ENCODE data around the gene ORM1.

ORM1 gene

GRCh38 chr9:114365194-114365593, 42.3 kb downstream of the ORM1 start:
- Histone ChIP-seq H3K4me3 (ENCODE audit: low read length in 2 of 2) (no peak overlapping the region), H3K27ac (ENCODE audit: low read depth in 2 of 2, low read length in 2 of 2) (peak overlapping the region in 1 of 2 donors; percentile 9), H3K27me3 (ENCODE audit: control insufficient read depth in 2 of 2, insufficient read depth in 2 of 2, low read length in 2 of 2) (no peaks in the 10 kb centered on the region), H3K9me3 (ENCODE audit: control insufficient read depth in 2 of 2, low read length in 2 of 2) (no peaks in the 10 kb centered on the region), H3K36me3 (ENCODE audit: control insufficient read depth in 2 of 2, insufficient read depth in 2 of 2, low read length in 2 of 2) (peaks cover 72 to 74% of the 10 kb centered on the region in 2 donors), H3K4me1 (ENCODE audit: control insufficient read depth in 2 of 2, insufficient read depth in 2 of 2, low read length in 2 of 2) (peaks cover 19 to 22% of the 10 kb centered on the region in 2 donors), H3K9ac (ENCODE audit: low read depth in 1 of 2, low read length in 2 of 2) (no peak overlapping the region)

DNA sequence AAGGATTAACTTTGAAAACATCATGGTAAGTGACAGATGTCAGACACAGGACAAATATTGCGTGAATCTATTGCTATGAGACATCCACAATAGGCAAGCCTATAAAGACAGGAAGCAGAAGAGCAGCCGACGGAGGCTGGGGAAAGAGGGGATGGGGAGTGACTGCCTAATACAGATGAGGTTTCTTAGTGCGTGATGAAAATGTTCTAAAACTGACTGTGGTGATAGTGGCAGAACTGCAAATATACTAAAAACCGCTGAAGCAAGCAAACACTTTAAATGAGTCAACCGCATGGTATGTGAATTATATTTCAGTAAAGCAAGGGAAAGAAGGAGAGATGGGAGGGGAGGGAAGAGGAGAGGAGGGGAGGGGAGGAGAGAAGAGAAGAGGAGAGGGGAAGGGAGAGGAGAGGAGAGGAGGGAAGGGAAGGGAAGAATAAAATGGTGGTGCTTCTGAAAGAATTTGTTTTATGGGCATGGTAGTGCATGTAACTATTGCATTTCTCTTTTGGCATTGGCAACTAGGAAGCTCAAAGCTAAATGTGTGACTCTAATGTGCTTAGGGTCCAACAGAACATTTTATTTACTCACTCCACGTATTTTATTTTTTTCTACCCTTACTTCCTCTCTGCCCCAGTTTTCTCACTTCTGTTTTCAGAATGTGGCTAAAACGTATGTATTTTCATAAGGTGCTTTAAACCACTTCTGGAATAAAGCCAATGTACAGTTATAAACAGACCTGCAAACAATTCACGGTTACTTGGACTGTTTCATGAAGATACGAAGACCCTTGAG, 43.6 kb downstream of the ORM1 start:
- H3K27me3 ChIP-seq (ENCODE audit: control insufficient read depth in 2 of 2, insufficient read depth in 2 of 2, low read length in 2 of 2) = no peaks in the 10 kb centered on the region
- no peak overlapping the region for H3K9ac ChIP-seq (ENCODE audit: low read depth in 1 of 2, low read length in 2 of 2)
- H3K4me1 ChIP-seq (ENCODE audit: control insufficient read depth in 2 of 2, insufficient read depth in 2 of 2, low read length in 2 of 2) = peaks cover 24 to 32% of the 10 kb centered on the region in 2 donors
- H3K9me3 ChIP-seq (ENCODE audit: control insufficient read depth in 2 of 2, low read length in 2 of 2) = no peaks in the 10 kb centered on the region
- H3K27ac ChIP-seq (ENCODE audit: low read depth in 2 of 2, low read length in 2 of 2) = peak overlapping the region; percentile 65 to 77
- peaks cover 65 to 69% of the 10 kb centered on the region in 2 donors for H3K36me3 ChIP-seq (ENCODE audit: control insufficient read depth in 2 of 2, insufficient read depth in 2 of 2, low read length in 2 of 2)
- no peak overlapping the region for H3K4me3 ChIP-seq (ENCODE audit: low read length in 2 of 2)

DNA sequence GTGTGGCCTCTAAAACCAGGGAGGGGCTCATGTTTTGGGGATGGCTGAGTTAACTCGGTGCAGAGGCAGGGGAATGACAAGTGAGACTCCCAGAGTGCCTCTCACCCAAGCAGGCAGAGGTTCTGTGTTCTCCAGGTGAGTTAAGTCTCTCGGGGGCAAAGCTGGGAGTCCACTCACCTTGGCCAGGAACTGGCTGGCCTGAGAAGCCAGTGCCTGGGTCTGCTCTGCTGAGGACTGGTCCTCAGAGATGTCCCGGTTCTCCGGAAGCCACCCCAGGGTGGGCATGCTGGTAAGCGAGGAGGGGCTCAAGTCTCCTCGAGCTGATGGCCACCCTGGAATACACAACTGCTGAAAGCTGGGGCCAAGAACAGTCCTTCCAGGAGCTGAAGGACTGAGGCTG, 44.5 kb downstream of the ORM1 start:
- no peaks in the 10 kb centered on the region for H3K9me3 ChIP-seq (ENCODE audit: control insufficient read depth in 2 of 2, low read length in 2 of 2)
- no peaks in the 10 kb centered on the region for H3K27me3 ChIP-seq (ENCODE audit: control insufficient read depth in 2 of 2, insufficient read depth in 2 of 2, low read length in 2 of 2)
- peak overlapping the region; percentile 65 to 77 for H3K27ac ChIP-seq (ENCODE audit: low read depth in 2 of 2, low read length in 2 of 2)
- H3K9ac ChIP-seq (ENCODE audit: low read depth in 1 of 2, low read length in 2 of 2) = peak overlapping the region; percentile 30 to 66
- peak overlapping the region in 1 of 2 donors; percentile 28 for H3K4me3 ChIP-seq (ENCODE audit: low read length in 2 of 2)
- peaks cover 25 to 40% of the 10 kb centered on the region in 2 donors for H3K4me1 ChIP-seq (ENCODE audit: control insufficient read depth in 2 of 2, insufficient read depth in 2 of 2, low read length in 2 of 2)
- peaks cover 64 to 67% of the 10 kb centered on the region in 2 donors for H3K36me3 ChIP-seq (ENCODE audit: control insufficient read depth in 2 of 2, insufficient read depth in 2 of 2, low read length in 2 of 2)

- Histone ChIP-seq H3K4me1 (ENCODE audit: control insufficient read depth in 2 of 2, insufficient read depth in 2 of 2, low read length in 2 of 2) (peaks cover 27 to 43% of the 10 kb centered on the region in 2 donors), H3K27ac (ENCODE audit: low read depth in 2 of 2, low read length in 2 of 2) (peak overlapping the region; percentile 65 to 77), H3K4me3 (ENCODE audit: low read length in 2 of 2) (no peak overlapping the region), H3K9me3 (ENCODE audit: control insufficient read depth in 2 of 2, low read length in 2 of 2) (no peaks in the 10 kb centered on the region), H3K36me3 (ENCODE audit: control insufficient read depth in 2 of 2, insufficient read depth in 2 of 2, low read length in 2 of 2) (peaks cover 61 to 64% of the 10 kb centered on the region in 2 donors), H3K27me3 (ENCODE audit: control insufficient read depth in 2 of 2, insufficient read depth in 2 of 2, low read length in 2 of 2) (no peaks in the 10 kb centered on the region), H3K9ac (ENCODE audit: low read depth in 1 of 2, low read length in 2 of 2) (peak overlapping the region in 1 of 2 donors; percentile 66)
These were observed 45.1 kb downstream of the ORM1 start for GRCh38 chr9:114367772-114368569.

GRCh38 chr9:114369216-114370130, 46.6 kb downstream of the ORM1 start:
- Histone ChIP-seq H3K4me1 (ENCODE audit: control insufficient read depth in 2 of 2, insufficient read depth in 2 of 2, low read length in 2 of 2) (peaks cover 27 to 45% of the 10 kb centered on the region in 2 donors), H3K4me3 (ENCODE audit: low read length in 2 of 2) (no peak overlapping the region), H3K27ac (ENCODE audit: low read depth in 2 of 2, low read length in 2 of 2) (peak overlapping the region in 1 of 2 donors; percentile 83), H3K36me3 (ENCODE audit: control insufficient read depth in 2 of 2, insufficient read depth in 2 of 2, low read length in 2 of 2) (peaks cover 49 to 56% of the 10 kb centered on the region in 2 donors), H3K27me3 (ENCODE audit: control insufficient read depth in 2 of 2, insufficient read depth in 2 of 2, low read length in 2 of 2) (no peaks in the 10 kb centered on the region), H3K9ac (ENCODE audit: low read depth in 1 of 2, low read length in 2 of 2) (no peak overlapping the region), H3K9me3 (ENCODE audit: control insufficient read depth in 2 of 2, low read length in 2 of 2) (no peaks in the 10 kb centered on the region)

DNA sequence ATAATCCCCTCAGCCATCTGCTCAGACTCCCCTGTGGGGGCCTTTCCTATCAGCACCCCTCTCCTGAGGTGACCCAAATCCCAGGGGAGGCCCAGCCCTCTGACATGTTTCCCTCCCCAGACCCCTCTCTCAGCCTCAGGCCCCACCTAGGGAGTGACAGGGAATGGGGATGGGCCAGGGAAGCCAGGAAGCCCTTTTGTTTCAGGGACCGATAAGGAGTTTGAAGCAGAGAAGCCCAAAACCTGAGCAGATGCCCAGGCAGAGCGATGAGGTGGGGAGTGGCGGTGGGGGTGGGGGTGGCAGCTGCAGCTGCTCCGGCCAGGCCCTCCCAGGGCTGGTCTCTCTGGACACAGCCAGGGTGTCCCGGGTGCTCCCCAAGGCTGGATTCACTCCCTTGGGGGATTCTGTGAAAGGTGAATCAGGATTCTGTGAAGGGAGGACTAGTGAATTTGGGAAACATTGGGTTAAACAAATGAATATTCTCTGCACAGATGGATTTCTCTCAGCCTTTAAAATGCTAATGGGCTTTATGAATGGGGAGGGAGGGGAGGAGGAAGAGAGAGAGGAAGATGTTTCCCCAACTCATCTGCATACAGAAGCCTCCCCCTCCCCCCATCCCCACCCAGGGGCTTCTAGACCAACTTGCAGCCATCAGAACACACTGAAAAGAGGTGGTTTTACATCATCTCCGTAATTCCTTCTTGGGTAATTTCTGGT, 47.5 kb downstream of the ORM1 start:
- no peaks in the 10 kb centered on the region for H3K9me3 ChIP-seq (ENCODE audit: control insufficient read depth in 2 of 2, low read length in 2 of 2)
- H3K4me1 ChIP-seq (ENCODE audit: control insufficient read depth in 2 of 2, insufficient read depth in 2 of 2, low read length in 2 of 2) = peaks cover 27 to 45% of the 10 kb centered on the region in 2 donors
- no peak overlapping the region for H3K4me3 ChIP-seq (ENCODE audit: low read length in 2 of 2)
- H3K9ac ChIP-seq (ENCODE audit: low read depth in 1 of 2, low read length in 2 of 2) = no peak overlapping the region
- no peaks in the 10 kb centered on the region for H3K27me3 ChIP-seq (ENCODE audit: control insufficient read depth in 2 of 2, insufficient read depth in 2 of 2, low read length in 2 of 2)
- peak overlapping the region in 1 of 2 donors; percentile 83 for H3K27ac ChIP-seq (ENCODE audit: low read depth in 2 of 2, low read length in 2 of 2)
- peaks cover 41 to 56% of the 10 kb centered on the region in 2 donors for H3K36me3 ChIP-seq (ENCODE audit: control insufficient read depth in 2 of 2, insufficient read depth in 2 of 2, low read length in 2 of 2)

DNA sequence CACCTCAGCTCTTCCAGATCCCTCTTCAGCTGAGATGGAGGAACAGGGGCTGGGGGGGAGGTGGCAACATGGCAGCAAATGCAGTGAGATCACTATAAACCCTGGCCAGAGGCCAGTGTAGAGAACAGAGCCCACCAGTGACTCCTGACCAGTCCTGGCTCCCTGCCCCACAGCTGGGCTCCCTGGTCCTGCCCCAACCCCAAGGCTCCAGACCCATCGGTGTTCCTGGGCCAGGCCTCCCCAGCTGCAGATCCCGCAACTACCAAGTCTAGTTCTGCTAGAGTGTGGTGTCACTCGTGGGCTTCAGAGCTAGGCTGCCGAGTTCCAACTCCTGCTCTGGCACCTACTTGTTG, 48.0 kb downstream of the ORM1 start:
- Histone ChIP-seq H3K4me1 (ENCODE audit: control insufficient read depth in 2 of 2, insufficient read depth in 2 of 2, low read length in 2 of 2) (peaks cover 23 to 43% of the 10 kb centered on the region in 2 donors), H3K27ac (ENCODE audit: low read depth in 2 of 2, low read length in 2 of 2) (peak overlapping the region; percentile 65 to 83), H3K4me3 (ENCODE audit: low read length in 2 of 2) (no peak overlapping the region), H3K27me3 (ENCODE audit: control insufficient read depth in 2 of 2, insufficient read depth in 2 of 2, low read length in 2 of 2) (no peaks in the 10 kb centered on the region), H3K36me3 (ENCODE audit: control insufficient read depth in 2 of 2, insufficient read depth in 2 of 2, low read length in 2 of 2) (peaks cover 41 to 59% of the 10 kb centered on the region in 2 donors), H3K9ac (ENCODE audit: low read depth in 1 of 2, low read length in 2 of 2) (no peak overlapping the region), H3K9me3 (ENCODE audit: control insufficient read depth in 2 of 2, low read length in 2 of 2) (no peaks in the 10 kb centered on the region)

- H3K36me3 ChIP-seq (ENCODE audit: control insufficient read depth in 2 of 2, insufficient read depth in 2 of 2, low read length in 2 of 2) = peaks cover 43 to 62% of the 10 kb centered on the region in 2 donors
- peak overlapping the region; percentile 65 to 83 for H3K27ac ChIP-seq (ENCODE audit: low read depth in 2 of 2, low read length in 2 of 2)
These were observed 48.5 kb downstream of the ORM1 start for GRCh38 chr9:114371343-114371944.

More at GRCh38 chr9:114371343-114371944, 48.5 kb downstream of the ORM1 start:
- H3K4me3 ChIP-seq (ENCODE audit: low read length in 2 of 2) = no peak overlapping the region
- H3K4me1 ChIP-seq (ENCODE audit: control insufficient read depth in 2 of 2, insufficient read depth in 2 of 2, low read length in 2 of 2) = peaks cover 20 to 43% of the 10 kb centered on the region in 2 donors
- H3K27me3 ChIP-seq (ENCODE audit: control insufficient read depth in 2 of 2, insufficient read depth in 2 of 2, low read length in 2 of 2) = no peaks in the 10 kb centered on the region
- H3K9me3 ChIP-seq (ENCODE audit: control insufficient read depth in 2 of 2, low read length in 2 of 2) = no peaks in the 10 kb centered on the region
- H3K9ac ChIP-seq (ENCODE audit: low read depth in 1 of 2, low read length in 2 of 2) = no peak overlapping the region
